ENCODE measurements around the gene INS.

DNA sequence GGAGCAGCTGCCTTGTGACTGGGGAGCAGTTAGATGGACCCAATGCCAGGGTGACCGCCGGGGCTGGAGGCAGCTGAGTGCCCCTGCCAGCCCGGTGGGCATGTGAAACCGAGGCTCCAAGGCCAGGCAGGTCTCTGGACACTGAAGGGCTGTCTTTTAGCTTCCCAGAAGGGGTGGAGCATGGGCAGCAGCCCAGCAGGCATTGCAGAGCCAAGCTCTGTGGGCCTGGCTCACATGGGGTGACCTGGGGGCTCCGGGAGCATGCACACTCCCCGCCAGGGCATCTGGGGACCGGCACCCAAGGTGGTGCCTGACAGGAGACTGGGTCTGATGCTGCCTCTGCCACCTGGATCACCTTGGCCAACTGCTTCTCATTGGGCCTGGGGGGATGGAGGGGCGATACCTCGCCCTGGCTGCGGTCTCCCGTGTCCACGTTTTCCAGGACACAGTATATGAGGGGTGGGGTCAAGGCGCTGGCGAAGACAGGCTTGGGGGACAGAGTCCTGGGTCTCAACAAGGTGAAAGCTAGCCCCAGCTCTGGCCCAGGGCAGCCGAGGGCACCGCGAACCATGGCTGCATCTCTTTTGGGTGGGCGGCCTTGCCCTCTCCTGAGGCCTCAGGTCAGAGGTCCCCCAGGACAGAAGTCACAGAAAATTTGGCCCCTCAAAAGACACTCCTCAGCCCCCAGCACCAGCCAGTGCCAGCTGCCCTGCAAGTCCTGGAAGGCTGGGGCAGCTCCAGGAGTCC, 3.5 kb downstream of the INS start:
- TF ChIP-seq, protein P1, sequence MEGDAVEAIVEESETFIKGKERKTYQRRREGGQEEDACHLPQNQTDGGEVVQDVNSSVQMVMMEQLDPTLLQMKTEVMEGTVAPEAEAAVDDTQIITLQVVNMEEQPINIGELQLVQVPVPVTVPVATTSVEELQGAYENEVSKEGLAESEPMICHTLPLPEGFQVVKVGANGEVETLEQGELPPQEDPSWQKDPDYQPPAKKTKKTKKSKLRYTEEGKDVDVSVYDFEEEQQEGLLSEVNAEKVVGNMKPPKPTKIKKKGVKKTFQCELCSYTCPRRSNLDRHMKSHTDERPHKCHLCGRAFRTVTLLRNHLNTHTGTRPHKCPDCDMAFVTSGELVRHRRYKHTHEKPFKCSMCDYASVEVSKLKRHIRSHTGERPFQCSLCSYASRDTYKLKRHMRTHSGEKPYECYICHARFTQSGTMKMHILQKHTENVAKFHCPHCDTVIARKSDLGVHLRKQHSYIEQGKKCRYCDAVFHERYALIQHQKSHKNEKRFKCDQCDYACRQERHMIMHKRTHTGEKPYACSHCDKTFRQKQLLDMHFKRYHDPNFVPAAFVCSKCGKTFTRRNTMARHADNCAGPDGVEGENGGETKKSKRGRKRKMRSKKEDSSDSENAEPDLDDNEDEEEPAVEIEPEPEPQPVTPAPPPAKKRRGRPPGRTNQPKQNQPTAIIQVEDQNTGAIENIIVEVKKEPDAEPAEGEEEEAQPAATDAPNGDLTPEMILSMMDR (IDR thresholded peaks at IDR 0.05): no peak
- no peak for TF ChIP-seq POLR2A (IDR thresholded peaks at IDR 0.05)
- TF ChIP-seq POLR2AphosphoS5 (IDR thresholded peaks at IDR 0.05): no peak

Data from upper lobe of left lung (tissue), 4 donors.